A549 (cell line): Measurements from ENCODE around the gene MEF2D. TPM values are rescaled to one million over a fixed set of nuclear protein-coding genes. Genes with fewer than 3 reads are reported as not detected.

ENCODE experiments used
- ATAC-seq, 2 experiments: fragments of 200-7000 bp in 1 of 2; fragments of >200 bp in 1 of 2; cut with Nextera tagmentation in 1 of 2; cut with Tn5 transposase in 1 of 2; 3 replicates each; pipeline versions ENCODE4 v1.8.0 to v1.9.1; 2018 to 2020; ENCODE audit warnings: mild to moderate bottlenecking in 1 of 2, moderate library complexity in 1 of 2
- CTCF ChIA-PET: fragments of 300-600 bp; sonication (Branson Sonifier 250); formaldehyde crosslinking; extraction: SDS; loops from one replicate; lab custom pipeline; 2021; ENCODE audit warnings: antibody characterized with exemption, inconsistent platforms; lab: Yijun Ruan, JAX
- POLR2A ChIA-PET: fragments of 350-600 bp; formaldehyde crosslinking; extraction: SDS; loops from one replicate; lab custom pipeline; 2021; ENCODE audit warnings: antibody characterized with exemption, inconsistent platforms; lab: Yijun Ruan, JAX
- DNase-seq, 2 experiments: peaks; one replicate each; pipeline versions ENCODE4 v3.0.0 to v3.0.0-alpha.2; 2011 to 2016; ENCODE audit warnings: low read depth in 1 of 2, low spot score in 1 of 2
- FAIRE-seq: peaks from 2 replicates; lab custom pipeline; 2011; peaks lifted over from hg19 to GRCh38; lab: Jason Lieb, UNC
- H3K27ac ChIP-seq, 2 experiments: fragments of >200 bp; sonication (Bioruptor Twin); formaldehyde crosslinking; 3 replicates each; pipeline ENCODE4 v1.5.1; 2016 to 2017
- H3K4me1 ChIP-seq: fragments of >200 bp; sonication (Bioruptor Twin); formaldehyde crosslinking; 3 replicates; pipeline ENCODE4 v1.6.1; 2016
- H3K4me2 ChIP-seq: fragments of >200 bp; sonication (Bioruptor Twin); formaldehyde crosslinking; 3 replicates; pipeline ENCODE4 v1.6.1; 2016
- H3K4me3 ChIP-seq: fragments of >200 bp; sonication (Bioruptor Twin); formaldehyde crosslinking; 3 replicates; pipeline ENCODE4 v1.5.1; 2016
- H3K9me3 ChIP-seq: fragments of >200 bp; sonication (Bioruptor Twin); formaldehyde crosslinking; 3 replicates; pipeline ENCODE4 v1.6.1; 2016
- CBX2 ChIP-seq: fragments of 200-600 bp; sonication (generic); IDR thresholded peaks from 2 replicates; pipeline ENCODE4 v1.6.1; 2016; ENCODE audit warnings: low read depth, mild to moderate bottlenecking, borderline replicate concordance
- CBX8 ChIP-seq: fragments of 200-600 bp; sonication (generic); IDR thresholded peaks from 2 replicates; pipeline ENCODE4 v1.6.1; 2016
- EHMT2 ChIP-seq: fragments of 200-600 bp; sonication (generic); IDR thresholded peaks from 2 replicates; pipeline ENCODE4 v1.6.1; 2016; ENCODE audit warnings: antibody characterized with exemption, low read depth, mild to moderate bottlenecking, moderate library complexity
- FOSL2 ChIP-seq, 2 experiments: fragments of 450-650 bp in 1 of 2; fragments of >200 bp in 1 of 2; sonication (Bioruptor Twin) in 1 of 2; formaldehyde crosslinking; IDR thresholded peaks; 2 replicates each; pipeline versions ENCODE4 v1.5.0 to v1.6.1; 2016 to 2020; ENCODE audit warnings: mild to moderate bottlenecking in 1 of 2, moderate library complexity in 1 of 2
- HDAC2 ChIP-seq: fragments of 200-600 bp; sonication (generic); IDR thresholded peaks from 2 replicates; pipeline ENCODE4 v1.6.1; 2016
- HOXB13 ChIP-seq: fragments of 250-450 bp; sonication (Bioruptor Pico); IDR thresholded peaks from 2 replicates; pipeline ENCODE4 v1.5.0; 2020; ENCODE audit warnings: low read depth, mild to moderate bottlenecking, moderate library complexity
- JUN ChIP-seq, 2 experiments: fragments of >200 bp; sonication (Bioruptor Twin); formaldehyde crosslinking; IDR thresholded peaks; 2 replicates in 1 of 2; 3 replicates in 1 of 2; pipeline ENCODE4 v1.6.1; 2016 to 2017
- KDM1A ChIP-seq: fragments of 200-600 bp; sonication (generic); IDR thresholded peaks from 2 replicates; pipeline ENCODE4 v1.6.1; 2016; ENCODE audit warnings: low read depth, mild to moderate bottlenecking
- KDM5A ChIP-seq: fragments of 200-600 bp; sonication (generic); IDR thresholded peaks from 2 replicates; pipeline ENCODE4 v1.6.1; 2016; ENCODE audit warnings: antibody characterized with exemption, mild to moderate bottlenecking
- NPAS2 ChIP-seq: fragments of 250-450 bp; sonication (Bioruptor Pico); IDR thresholded peaks from 2 replicates; pipeline ENCODE4 v1.8.0; 2022; ENCODE audit warnings: mild to moderate bottlenecking, moderate library complexity, borderline replicate concordance
- PHF8 ChIP-seq: fragments of 200-600 bp; sonication (generic); IDR thresholded peaks from 2 replicates; pipeline ENCODE4 v1.6.1; 2016; ENCODE audit warnings: low read depth, mild to moderate bottlenecking, antibody characterized with exemption, moderate library complexity, borderline replicate concordance
- POLR2AphosphoS2 ChIP-seq: conservative IDR thresholded peaks from 2 replicates; pipeline ENCODE4 v1.6.1; 2012; ENCODE audit warnings: low read length, improper control_type of control experiment, inconsistent platforms
- RARB ChIP-seq: fragments of 250-450 bp; sonication (Bioruptor Pico); IDR thresholded peaks from 2 replicates; pipeline ENCODE4 v1.8.0; 2021; ENCODE audit warnings: mild to moderate bottlenecking, moderate library complexity
- RCOR1 ChIP-seq: fragments of 150-350 bp; IDR thresholded peaks from 2 replicates; pipeline ENCODE4 v1.6.1; 2014; ENCODE audit warnings: antibody characterized with exemption, low read length, low read depth
- RFX5 ChIP-seq: fragments of 450-650 bp; IDR thresholded peaks from 2 replicates; pipeline ENCODE4 v1.7.1; 2014; ENCODE audit warnings: antibody characterized with exemption, mild to moderate bottlenecking, moderate library complexity
- SREBF2 ChIP-seq: fragments of 450-650 bp; IDR thresholded peaks from 2 replicates; pipeline ENCODE4 v1.6.1; 2014; ENCODE audit warnings: mild to moderate bottlenecking, moderate library complexity
- TP53 ChIP-seq: fragments of 250-450 bp; sonication (Bioruptor Pico); IDR thresholded peaks from 2 replicates; pipeline ENCODE4 v1.5.0; 2021; ENCODE audit warnings: mild to moderate bottlenecking, moderate library complexity
- ZC3H11A ChIP-seq: fragments of 450-650 bp; IDR thresholded peaks from 2 replicates; pipeline ENCODE4 v1.6.1; 2014; ENCODE audit warnings: antibody characterized with exemption, mild to moderate bottlenecking
- ZFP36 ChIP-seq: fragments of 450-650 bp; IDR thresholded peaks from 2 replicates; pipeline ENCODE4 v1.6.1; 2014; ENCODE audit warnings: borderline replicate concordance; ENCODE audit not compliant: partially characterized antibody
- ZSCAN20 ChIP-seq: fragments of 250-450 bp; sonication (Bioruptor Pico); IDR thresholded peaks from 2 replicates; pipeline ENCODE4 v1.8.0; 2022; ENCODE audit warnings: mild to moderate bottlenecking, moderate library complexity
- WGBS: methylation state at CpG from one replicate; pipeline ENCODE4 v1.1.6; 2017; ENCODE audit errors: missing lambda C conversion rate; 5-methylcytosine and 5-hydroxymethylcytosine counted together
- polyA plus RNA-seq, 4 experiments: library from polyadenylated mRNA; depleted of rRNA in 3 of 4; stranded (reverse); fragments of >200 nt; fragmentation: RNase III in 1 of 4; extraction: RNeasy Plus Mini Kit Qiagen cat#74134 plus additional on column Dnase treatment in 1 of 4; gene quantifications; 2 replicates in 3 of 4; 3 replicates in 1 of 4; pipeline ENCODE4 v1.2.3, GENCODE V29; 2011 to 2017
- TF ChIP-seq, protein P1 (sequence below): fragments of 450-650 bp; IDR thresholded peaks from 2 replicates; pipeline ENCODE4 v1.6.1; 2014; ENCODE audit warnings: antibody characterized with exemption
- TF ChIP-seq, protein P2 (sequence below): IDR thresholded peaks from 2 replicates; pipeline ENCODE4 v1.6.1; 2012
- TF ChIP-seq, protein P3 (sequence below): fragments of >200 bp; sonication (Bioruptor Twin); formaldehyde crosslinking; IDR thresholded peaks from 2 replicates; pipeline ENCODE4 v1.6.1; 2016
- TF ChIP-seq, protein P4 (sequence below): fragments of 250-450 bp; sonication (Bioruptor Pico); IDR thresholded peaks from 2 replicates; pipeline ENCODE4 v1.5.0; 2021; ENCODE audit warnings: mild to moderate bottlenecking, moderate library complexity, borderline replicate concordance

Gene MEF2D
- polyA plus RNA-seq, 2 of the 4 experiments (the other 2 are of a cell fraction), result 16.8 to 23.4 TPM

DNA sequence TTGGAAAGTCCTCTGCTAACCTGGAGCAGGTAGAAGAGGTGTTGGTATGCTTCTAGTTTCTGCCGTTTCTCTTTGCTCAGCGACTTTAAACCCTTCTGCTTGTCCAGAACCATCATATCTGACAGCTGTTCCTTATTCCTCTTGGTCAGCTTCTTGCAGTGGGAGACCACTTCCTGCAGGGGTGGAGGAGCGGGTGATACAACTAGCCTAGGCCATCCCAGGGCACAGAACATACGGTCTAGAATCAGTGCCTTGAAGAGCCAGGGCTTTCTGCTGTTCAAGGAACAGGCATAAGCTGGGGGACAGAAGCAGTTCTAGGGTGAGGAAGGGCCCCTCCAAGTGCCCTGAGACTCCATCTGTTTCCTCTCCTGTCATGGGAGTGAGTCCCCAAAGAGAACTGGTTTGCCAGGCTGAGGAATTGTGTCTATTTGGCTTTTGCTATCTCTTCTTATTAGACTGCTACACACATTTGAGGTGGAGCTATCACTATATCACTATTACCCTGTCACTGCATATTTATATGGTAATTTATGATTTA lies 39.3 kb upstream of the MEF2D start:
- FAIRE-seq (no peak), DNase-seq (no peak), ATAC-seq (no peak)
- POLR2A ChIA-PET, result no interaction called here
- Histone ChIP-seq H3K4me1 (no peaks in the 10 kb centered on the region), H3K9me3 (no peaks in the 10 kb centered on the region), H3K4me2 (no peak overlapping the region), H3K27ac (no peak overlapping the region), H3K4me3 (no peak overlapping the region)
- CTCF ChIA-PET, result interaction anchor here (1.8 to 2.3 kb wide), 3 partner anchors 13 to 59 kb away, joined by 4 to 9 read pairs (median 5); no protein-coding TSS in a partner anchor
- no peak for TF ChIP-seq RFX5
- no peak for TF ChIP-seq EHMT2
- TF ChIP-seq KDM1A, result no peak
- TF ChIP-seq HOXB13 (CRISPR knock-in tag), result no peak
- TF ChIP-seq TP53 (CRISPR knock-in tag), result no peak
- TF ChIP-seq ZFP36, result no peak
- no peak for TF ChIP-seq FOSL2 (IDR thresholded peaks at IDR 0.05)
- TF ChIP-seq FOSL2 (CRISPR knock-in tag; IDR thresholded peaks at IDR 0.05), result no peak
- TF ChIP-seq, all 56 proteins: peak for 0
- WGBS, result 92% methylated on average over 4 of the region's 4 CpGs

DNA sequence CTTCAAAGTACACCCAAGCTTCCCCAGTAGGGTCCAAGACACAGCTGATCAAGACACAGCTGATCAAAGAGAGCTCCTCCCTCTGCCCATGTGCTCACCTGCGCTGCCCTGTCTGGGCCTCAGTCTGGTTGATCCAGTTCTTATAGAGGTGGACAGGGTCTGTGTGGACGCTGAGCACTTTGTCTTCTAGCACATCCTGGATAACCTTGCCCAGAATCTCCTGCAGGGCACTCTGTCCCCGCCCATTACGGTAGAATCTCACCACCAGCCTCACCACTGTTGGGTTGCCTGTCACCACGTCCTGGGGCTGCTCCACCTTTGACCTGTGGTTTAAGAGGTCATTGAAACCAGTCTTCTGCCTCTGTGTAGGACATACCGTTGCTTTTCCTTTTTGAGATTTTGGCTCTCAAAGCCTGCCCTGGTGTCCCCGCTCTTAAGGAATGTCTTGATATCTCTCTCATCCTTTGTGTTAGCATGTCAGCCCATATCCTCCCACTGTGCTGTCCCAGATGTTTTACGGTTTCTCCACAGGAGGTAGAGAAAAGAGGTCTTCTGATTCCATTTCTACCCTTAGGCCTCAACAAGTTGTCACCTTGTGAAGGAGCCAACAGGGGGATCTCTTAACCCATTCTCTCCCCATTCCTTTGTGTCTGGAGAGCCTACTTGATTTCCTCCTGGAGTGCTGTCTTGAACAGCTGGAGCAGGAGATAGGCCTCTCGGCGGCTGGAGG lies 38.3 kb upstream of the MEF2D start:
- no peak for DNase-seq
- H3K4me1 ChIP-seq, result no peaks in the 10 kb centered on the region
- CTCF ChIA-PET, result interaction anchor here (1.8 to 1.9 kb wide), 2 partner anchors 15 to 58 kb away, joined by 4 to 5 read pairs; no protein-coding TSS in a partner anchor
- no peak overlapping the region for H3K4me3 ChIP-seq
- TF ChIP-seq KDM5A, result no peak
- no peak for ATAC-seq
- POLR2A ChIA-PET, result no interaction called here
- no peak for FAIRE-seq
- no peak overlapping the region for H3K27ac ChIP-seq
- 85% methylated on average over 8 of the region's 10 CpGs for WGBS
- H3K4me2 ChIP-seq, result no peak overlapping the region
- H3K9me3 ChIP-seq, result no peaks in the 10 kb centered on the region

DNA sequence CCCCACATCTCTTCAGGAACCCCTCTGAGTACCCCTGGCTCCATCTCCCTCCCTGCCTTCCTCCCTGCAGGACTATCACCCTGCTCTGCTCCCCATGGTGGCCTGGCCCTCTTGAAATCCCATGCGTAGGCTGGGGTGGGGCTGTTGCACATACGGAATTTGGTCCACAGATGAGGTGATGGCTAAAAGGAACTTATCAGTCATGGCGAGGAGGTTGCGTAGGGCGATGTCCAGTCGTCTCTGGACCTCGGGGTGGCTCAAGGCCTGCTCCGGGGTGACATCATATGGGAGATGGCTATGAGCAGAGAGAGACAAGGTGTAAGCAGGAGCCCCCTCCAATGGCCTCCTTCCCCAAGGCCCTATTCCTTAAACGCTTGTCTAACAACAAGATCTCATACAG lies 36.5 kb upstream of the MEF2D start:
- DNase-seq, result no peak
- CTCF ChIA-PET, result interaction anchor here (0.6 to 1.2 kb wide), 2 partner anchors 14 to 81 kb away, joined by 3 to 5 read pairs; no protein-coding TSS in a partner anchor
- ATAC-seq, result no peak
- WGBS, result 90% methylated on average over 9 of the region's 9 CpGs
- Histone ChIP-seq H3K4me2 (no peak overlapping the region), H3K9me3 (no peaks in the 10 kb centered on the region), H3K4me1 (no peaks in the 10 kb centered on the region), H3K27ac (no peak overlapping the region), H3K4me3 (no peak overlapping the region)
- no peak for TF ChIP-seq ZC3H11A
- TF ChIP-seq, protein P1, sequence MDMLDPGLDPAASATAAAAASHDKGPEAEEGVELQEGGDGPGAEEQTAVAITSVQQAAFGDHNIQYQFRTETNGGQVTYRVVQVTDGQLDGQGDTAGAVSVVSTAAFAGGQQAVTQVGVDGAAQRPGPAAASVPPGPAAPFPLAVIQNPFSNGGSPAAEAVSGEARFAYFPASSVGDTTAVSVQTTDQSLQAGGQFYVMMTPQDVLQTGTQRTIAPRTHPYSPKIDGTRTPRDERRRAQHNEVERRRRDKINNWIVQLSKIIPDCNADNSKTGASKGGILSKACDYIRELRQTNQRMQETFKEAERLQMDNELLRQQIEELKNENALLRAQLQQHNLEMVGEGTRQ, result no peak
- no peak for TF ChIP-seq RARB (CRISPR knock-in tag)
- no peak for TF ChIP-seq RCOR1
- no peak for TF ChIP-seq HOXB13 (CRISPR knock-in tag)
- TF ChIP-seq, protein P2, sequence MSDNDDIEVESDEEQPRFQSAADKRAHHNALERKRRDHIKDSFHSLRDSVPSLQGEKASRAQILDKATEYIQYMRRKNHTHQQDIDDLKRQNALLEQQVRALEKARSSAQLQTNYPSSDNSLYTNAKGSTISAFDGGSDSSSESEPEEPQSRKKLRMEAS, result no peak
- FAIRE-seq, result no peak
- POLR2A ChIA-PET, result no interaction called here

DNA sequence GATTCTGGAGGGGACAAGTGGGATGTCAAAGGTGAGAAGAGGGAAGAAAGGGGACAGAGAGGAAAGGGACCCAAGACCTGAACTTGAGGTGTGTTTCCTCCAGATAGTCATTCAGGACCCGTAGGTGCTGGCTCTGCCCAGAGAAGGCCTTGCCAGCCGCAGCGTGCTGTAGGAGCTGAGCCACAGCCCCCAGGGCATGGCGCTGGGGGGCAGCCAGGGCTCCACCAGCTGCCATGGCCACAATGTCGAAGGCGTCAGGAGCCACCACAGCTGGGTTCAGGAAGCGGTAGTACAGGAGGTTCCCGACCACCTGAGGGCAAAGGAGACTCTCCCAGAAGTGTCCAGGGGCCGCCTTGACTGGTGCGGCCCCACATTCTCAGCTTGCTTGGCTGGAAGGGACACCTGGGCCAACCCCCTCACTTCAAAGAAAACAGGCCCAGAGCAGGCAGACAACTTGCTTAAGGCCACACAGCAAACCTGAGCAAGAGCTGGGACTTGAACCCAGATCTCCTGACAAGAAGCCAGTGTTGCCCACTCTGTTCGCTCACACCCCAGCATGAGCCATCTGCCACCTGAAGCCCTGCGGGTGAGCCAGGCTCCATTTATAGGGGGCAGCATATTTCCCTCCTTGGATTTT lies 34.0 kb upstream of the MEF2D start:
- DNase-seq, result no peak
- FAIRE-seq, result no peak
- CTCF ChIA-PET, result interaction anchor here (0.7 to 1.8 kb wide), 5 partner anchors 9 to 149 kb away, joined by 3 to 8 read pairs (median 4); no protein-coding TSS in a partner anchor
- POLR2A ChIA-PET, result no interaction called here
- Histone ChIP-seq H3K9me3 (no peaks in the 10 kb centered on the region), H3K27ac (no peak overlapping the region), H3K4me1 (no peaks in the 10 kb centered on the region), H3K4me2 (no peak overlapping the region), H3K4me3 (no peak overlapping the region)
- ATAC-seq, result no peak
- WGBS, result 90% methylated on average over 12 of the region's 12 CpGs
- TF ChIP-seq NPAS2 (CRISPR knock-in tag), result no peak
- no peak for TF ChIP-seq CBX2
- no peak for TF ChIP-seq SREBF2
- TF ChIP-seq PHF8, result no peak
- no peak for TF ChIP-seq FOSL2 (IDR thresholded peaks at IDR 0.05)
- TF ChIP-seq FOSL2 (CRISPR knock-in tag; IDR thresholded peaks at IDR 0.05), result no peak
- TF ChIP-seq ZSCAN20 (CRISPR knock-in tag), result no peak
- TF ChIP-seq, protein P3, sequence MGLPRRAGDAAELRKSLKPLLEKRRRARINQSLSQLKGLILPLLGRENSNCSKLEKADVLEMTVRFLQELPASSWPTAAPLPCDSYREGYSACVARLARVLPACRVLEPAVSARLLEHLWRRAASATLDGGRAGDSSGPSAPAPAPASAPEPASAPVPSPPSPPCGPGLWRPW, result no peak
- TF ChIP-seq CBX8, result no peak
- TF ChIP-seq JUN (IDR thresholded peaks at IDR 0.05), result no peak
- no peak for TF ChIP-seq HDAC2
- TF ChIP-seq, protein P1, result no peak
- TF ChIP-seq, protein P4, sequence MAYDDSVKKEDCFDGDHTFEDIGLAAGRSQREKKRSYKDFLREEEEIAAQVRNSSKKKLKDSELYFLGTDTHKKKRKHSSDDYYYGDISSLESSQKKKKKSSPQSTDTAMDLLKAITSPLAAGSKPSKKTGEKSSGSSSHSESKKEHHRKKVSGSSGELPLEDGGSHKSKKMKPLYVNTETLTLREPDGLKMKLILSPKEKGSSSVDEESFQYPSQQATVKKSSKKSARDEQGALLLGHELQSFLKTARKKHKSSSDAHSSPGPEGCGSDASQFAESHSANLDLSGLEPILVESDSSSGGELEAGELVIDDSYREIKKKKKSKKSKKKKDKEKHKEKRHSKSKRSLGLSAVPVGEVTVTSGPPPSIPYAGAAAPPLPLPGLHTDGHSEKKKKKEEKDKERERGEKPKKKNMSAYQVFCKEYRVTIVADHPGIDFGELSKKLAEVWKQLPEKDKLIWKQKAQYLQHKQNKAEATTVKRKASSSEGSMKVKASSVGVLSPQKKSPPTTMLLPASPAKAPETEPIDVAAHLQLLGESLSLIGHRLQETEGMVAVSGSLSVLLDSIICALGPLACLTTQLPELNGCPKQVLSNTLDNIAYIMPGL, result no peak
- no peak for TF ChIP-seq POLR2AphosphoS2
